CD4-positive, alpha-beta T cell treated with Interleukin-1 beta for 1 hour (primary cell): Measurements from ENCODE around the gene CIPC.

Source experiments
- DNase-seq, 2 donors: peaks; one replicate each; pipeline ENCODE4 v3.0.0-alpha.2; 2020 to 2022

CIPC gene

DNA sequence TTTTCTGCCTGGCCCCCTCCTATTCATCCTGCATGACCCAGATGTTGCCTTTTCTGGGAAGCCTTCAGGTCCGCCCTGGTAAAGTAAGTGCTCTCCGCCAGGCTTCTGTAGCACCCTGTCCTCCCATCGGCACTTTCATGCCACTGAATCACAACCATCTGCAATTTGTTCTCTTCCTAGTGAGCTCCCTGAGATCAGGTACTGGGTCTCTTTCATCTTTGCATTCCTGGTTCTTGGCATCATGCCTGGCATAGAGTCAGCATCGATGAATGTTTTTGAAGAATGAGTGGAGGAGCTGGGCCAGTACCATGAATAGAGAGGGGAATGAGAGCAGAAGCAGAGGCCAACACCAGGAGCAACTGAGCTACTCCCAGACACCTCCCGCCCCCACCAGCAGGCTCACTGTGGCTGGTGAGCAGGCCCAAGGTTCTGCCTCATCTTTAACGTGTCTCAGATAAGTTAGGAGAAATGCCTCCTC, 30.4 kb downstream of the CIPC start:
- no peak for DNase-seq

DNA sequence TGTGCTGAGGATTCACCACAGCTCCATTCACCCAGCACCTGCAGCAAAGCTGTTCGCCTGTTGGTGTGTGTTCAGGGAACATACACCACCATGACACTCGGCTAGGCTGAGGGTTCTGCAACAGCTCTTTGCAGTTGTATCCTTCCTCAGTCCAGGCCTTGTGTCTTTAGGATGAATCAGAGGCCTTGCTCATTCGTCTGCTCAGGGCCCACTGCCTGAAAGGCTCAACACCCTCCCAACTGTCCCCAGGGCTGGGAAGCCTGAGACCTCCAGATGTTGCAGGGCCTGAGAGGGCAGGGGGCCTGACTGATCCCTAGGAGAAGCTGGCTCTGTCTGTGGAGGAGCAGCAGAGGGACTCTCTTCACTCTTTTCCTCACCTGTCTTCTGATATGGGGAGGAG, 32.3 kb downstream of the CIPC start:
- no peak for DNase-seq

DNA sequence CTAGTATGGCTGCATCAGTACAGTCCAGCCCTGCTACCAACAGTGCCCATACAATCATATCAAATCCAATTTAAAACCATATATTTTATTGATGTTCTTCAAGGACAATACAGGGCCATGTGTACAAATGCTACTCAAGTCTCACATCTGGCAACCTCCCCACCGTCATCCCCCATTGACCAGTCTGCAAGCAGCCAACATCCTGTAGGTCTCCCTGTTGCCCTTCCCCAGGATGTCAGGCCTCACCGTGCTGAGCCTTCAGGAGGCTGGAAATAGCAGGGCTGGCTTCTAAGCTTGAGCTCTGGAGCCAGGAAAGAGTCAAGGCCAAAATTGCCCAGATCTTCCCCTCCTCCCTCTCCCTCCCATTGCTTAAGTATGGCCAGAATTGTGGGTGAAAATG, 33.1 kb downstream of the CIPC start:
- DNase-seq: no peak

DNA sequence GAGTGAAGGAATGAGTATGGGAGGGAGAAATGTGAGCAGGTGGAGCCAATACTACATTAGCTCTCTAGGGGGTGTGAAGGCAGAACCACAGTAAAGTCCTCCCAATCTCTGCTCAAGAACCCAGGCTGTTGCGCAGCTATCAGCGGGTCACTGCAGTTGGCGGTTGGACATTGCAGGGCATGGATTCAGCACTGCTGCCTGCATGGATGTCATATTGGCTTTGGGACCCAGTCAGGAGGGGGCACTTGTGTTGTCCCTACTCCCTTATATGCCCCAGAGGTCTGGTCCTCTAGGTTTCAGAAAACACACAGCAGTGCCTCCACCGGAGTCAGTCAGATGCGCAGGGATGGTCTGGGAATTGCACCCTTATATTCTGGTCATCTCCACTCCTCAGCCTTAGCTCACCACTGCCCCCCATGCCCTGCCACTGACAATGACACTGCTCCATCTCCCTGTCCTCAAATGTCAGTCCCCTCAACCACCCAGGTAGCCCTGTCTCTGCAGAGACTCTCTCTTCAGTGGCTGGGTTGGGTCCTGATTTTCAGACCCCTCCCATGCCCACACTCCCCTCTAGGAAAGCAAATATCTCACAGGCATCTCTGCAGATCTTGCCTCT, 33.9 kb downstream of the CIPC start:
- no peak for DNase-seq

DNA sequence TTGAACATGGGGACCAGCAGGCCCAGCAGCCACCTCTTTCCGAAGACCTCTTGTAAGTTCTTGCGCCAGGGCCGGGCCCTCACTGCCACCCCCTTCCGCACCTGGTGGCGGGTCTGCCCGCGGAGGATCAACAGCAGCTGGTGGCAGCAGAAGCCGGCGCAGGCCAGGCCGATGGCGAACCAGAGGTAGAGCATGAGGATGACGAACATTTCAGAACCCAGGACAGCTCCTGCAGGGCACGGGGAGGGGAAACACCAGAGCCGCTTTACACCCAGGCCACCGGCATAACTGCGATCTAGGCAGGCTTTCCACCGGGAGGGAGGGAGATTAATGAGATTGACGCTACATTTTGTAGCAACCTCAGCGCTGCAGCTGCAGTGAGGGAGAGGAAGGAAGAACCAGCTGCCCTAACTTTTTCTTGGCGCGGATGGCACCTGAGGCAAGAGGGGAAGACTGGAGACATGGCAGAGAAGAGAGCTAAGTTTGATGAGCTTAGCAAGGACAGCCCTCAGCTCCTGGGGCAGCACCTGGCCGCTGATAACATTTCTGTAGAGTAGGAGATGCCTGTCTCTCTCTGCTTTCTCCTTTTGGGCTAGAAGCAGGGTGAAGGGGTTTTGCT, 35.8 kb downstream of the CIPC start:
- peak; percentile 42 to 48 for DNase-seq

DNA sequence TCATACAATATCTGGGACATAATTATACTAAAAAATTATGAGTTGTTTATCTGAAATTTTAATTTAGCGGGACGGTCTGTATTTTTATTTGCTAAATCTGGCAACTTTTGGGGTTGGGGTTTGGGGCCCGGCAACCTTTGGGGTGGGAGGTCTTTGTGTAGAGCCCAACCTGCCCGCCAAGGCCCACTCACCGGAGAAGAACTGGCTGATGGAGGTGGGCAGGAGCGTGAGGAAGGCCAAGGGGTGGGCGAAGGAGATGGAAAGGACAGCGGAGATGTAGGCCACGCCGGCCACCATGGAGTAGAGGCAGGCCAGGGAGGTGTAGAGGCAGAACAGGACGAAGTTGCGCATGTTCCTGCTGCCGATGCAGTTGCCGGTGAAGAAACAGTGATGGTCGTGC, 41.0 kb downstream of the CIPC start:
- no peak for DNase-seq

DNA sequence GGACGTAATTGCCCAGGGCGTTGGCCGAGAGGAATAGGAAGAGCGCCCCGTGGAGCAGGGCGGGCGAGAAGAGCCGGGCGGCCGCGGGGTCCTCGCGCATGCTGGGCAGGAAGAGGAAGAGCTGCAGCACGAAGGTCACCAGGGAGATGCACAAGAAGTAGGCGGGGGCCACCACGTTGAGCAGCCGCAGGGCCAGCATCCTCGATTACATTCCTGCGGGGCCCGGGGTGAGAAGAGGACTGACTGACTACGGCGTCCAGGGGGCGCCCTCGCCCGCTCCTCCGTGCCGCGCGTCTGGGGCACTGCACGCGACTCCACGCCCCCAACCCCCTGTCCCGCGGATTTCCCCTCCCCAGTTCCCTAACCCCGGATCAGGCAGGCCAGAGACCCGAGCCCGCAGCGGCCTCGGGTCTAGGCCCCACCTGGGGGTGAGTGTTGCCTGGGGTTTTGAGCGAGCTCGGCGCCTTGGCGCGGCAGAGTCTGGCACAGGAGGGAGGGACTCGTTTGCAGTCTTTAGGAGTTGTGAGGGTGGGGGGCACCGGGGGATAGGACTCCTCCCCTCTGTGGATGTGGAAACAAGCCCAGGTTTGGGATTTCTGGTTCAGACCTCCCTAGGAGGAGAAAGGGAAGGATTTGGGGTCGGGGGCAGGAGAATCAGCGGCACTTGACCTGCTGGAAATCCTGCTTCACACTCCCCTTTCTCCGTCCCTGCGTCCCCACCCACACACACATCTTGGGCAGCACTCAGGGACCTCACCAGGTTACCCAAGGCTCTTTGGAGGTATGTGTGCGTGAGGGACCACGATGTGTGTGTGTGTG, 41.7 kb downstream of the CIPC start:
- DNase-seq: peak; percentile 15 to 24

DNA sequence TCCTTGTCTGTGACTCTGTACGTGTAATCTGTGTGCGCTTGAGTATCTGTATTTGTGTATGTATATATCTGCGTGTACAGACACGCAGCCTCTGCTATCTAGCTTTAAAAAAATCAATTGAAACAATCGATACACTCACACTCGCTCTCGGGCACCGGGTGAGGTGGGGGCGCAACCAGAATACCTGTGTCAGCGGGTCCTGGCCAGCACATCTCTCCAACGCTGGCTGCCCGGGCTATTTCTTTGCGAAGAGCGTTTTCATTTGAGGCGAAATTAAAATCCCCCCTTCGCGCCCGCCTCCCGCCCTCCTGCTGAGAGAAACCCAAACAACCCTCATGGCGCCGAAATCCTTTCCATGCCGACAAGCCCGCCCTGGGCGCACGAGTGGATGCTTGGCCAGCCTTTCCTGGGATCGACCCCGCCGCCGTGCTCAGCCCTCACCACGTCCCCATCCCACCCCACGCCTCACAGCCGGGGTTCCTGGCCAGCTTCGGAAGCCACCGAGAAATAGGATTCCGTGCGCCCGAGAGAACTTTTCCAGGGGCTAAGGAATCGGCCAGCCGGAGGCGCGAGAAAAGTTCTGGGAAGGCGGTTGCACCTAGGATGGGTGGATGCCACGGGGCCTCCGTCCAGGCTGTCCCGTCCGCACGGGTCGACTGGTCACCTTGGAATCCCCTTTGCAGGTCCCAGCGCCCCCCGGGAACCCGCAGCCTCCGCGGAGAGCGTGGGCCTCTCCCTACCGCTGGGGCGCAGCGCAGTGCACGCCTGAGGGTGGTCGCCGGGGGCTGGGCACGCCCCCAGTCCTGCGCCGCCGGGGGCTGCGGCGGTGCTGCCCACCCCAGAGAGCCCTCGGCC, 42.5 kb downstream of the CIPC start:
- DNase-seq: no peak

DNA sequence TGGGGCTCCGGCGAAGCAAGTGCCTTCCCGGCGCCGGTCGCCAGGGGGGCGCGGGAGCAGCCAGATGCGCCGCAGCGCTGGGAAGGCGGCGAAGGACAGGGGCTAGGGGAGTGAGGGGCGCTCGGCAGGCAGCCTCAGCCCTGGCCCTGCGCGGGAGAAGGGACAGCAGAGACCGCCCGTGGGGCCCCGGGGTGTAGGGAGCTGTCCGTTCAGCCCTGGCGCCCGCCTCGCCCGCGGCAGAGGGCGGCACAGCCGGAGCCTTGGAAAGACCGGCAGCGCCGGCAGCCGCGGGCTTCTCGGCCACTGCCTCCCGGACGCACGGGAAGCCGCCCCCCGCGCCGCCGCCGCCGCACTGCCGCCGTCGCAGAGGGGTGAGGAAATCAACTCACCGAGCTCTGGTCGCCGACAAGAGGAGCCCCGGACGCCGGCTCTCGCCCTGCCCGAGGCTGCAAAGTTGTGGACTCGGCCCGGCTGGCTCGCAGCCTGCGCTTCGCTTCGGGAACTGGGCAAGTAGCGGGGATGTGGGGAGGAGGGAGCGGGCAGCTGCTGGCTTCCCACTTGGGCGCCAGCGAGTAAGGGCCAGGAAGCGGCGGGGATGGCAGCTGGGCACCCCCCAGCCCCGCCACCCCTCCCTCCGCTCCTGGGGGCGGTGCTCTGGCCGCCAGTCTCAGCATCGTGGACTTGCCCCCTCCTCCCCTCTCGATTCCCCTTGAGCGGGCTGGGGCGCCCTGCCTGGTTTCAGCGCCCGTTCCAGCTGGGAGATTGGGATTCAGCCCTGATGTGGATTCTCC, 43.4 kb downstream of the CIPC start, which contains the start of gene ZDHHC22:
Gene ZDHHC22, minus strand, starts transcription at position 578 of the 791 bp plus-strand sequence. CDS start 2,053 bp downstream, outside the sequence.
- no peak for DNase-seq

DNA sequence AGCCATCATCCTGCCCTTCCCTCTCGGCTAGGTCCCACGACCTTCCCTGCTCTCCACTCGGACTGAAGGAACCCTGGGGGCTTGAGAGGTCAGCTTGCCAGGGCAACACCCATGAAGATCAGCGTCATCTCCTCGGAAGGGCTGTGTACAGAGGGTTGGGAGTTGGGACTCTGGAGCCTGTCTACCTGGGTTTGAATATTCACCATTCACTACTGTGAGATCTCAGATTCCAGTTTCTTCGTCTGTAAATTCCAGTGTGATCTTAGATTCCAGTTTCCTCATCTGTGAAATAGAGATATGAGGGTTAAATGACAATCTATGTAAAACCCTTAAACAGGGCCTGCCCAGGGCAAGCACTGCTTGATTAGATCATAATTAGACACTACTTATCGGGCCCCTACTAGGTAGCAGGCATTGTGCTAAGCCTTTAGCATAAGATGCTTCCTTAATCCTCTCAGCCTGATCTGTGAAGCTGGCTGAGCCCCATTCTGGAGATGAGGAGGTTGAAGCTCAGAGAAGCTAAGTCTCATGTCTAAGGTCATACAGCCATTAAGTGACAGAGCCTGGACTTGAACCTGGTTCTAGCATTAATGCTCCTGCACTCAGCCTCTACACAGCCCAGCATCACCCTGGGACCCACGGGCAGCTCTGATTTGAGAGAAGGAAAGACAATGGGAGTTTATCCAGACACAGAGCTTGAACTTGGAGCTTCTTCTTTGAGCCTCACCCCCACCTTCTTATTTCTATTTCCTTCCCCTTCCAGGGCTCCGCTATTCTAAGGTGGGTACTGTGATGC, 44.1 kb downstream of the CIPC start:
- no peak for DNase-seq

DNA sequence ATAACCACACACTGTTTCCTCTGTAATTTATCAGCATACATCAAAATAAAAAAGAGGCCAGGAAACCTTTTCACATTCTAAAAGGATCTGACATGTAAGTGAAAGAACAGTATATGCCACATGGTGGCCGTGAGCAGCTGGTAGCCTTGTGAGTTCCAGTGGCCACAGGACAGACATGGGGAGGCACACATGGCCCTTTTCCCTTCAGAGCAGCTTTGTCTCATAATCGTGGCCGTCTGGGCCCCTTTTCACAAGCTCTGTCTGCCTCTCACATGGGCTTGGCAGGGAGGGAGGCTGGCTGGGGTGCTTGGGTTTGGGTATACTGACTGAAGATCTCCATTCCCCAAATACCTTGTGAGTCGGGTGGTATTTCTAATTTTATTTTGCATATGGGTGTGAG, 45.0 kb downstream of the CIPC start:
- no peak for DNase-seq

DNA sequence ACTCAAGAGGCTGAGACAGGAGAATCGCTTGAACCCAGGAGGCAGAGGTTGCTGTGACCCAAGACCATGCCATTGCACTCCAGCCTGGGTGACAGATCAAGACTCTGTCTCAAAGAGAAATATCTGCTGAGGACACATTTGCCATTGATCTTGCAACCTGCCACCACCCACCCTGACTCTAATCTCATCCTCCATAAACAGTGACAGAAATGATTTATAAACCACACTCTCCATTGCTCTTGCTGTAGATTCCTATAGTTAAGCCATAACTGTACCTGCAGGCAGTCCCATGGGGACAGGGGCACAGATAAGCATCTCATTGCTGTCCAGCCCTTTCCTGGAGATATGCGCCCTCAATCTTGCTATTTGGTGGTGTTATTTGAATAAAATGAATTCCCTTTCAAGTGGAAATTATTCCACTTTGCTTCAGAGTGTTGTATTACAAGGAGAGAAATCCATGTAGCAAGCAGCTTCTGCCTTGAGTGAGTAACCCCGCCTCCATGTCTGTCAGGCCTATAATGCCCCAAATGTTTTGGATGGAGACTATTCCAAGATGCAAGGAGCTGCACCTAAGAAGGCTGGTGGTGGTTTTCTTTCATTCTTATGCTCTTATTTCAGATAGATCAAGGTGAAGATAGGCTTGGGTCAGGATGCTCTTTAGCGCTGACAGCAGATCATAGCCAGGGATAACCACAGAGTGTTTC, 46.5 kb downstream of the CIPC start:
- DNase-seq: no peak

DNA sequence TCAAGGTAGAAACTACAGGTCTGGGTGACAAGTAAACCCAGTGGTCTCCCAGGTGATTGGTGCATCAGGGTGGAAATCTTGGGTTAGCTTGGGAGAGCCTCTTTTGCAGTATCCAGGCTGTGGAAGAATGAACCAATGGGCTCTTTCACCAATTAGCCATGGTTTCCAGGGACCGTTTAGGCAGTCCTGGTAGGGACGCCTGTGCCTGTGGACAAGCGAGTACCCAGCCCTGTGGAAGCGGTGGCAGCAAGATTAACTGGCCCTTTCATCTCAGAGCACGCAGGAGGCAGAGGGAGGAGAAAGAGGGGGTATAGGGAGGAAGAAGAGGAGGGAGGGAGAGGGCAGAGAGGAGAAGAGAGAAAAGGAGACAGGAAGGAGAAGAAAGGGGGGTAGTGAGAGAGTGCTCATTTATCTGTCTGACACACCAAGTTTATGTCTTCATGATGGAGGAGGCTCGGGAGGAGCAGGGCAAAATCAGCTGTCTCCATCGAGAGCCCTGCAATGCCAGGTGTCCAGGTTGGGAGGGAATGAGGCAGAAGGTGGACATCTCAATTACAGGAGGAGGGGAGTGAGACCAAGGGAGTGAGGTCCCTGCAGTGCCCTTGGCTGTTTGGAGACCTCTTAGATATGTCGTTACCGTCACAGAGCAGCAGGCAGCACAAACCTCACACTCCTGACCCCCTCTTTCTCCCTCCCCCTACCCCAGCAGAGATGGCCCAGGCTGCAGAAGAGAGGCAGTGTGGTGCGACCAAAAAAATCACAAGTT, 48.1 kb downstream of the CIPC start:
- DNase-seq: no peak

DNA sequence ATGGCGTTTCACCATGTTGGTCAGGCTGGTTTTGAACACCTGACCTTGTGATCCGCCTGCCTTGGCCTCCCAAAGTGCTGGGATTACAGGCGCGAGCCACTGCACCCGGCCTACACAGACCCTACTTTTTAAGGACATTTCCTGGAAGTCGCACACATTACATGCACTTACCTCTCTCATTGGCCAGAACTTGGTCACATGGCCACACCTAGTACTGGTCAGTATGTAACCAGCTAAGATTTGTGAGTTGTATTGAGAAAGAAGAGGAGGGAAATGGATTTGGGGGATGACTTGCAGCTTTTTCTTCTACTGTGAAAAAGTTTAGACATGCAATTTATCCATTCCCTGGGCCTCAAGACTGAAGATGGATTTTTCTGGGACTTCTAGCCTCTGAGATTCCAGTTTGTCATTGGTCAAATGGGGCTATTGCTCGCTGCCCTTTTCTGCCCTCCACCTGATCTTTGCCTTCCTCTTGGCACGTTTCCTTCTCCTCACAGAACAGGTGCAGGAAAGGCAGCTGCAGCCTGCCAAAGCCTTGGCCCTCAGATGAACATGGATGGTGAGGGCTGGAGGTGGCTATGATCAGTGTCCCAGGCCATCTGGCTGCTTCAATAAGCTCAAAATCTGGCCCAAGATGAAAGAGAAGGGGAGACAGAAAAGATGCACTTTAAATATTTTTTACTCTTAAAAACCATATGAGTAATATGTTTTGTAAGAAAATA, 50.6 kb downstream of the CIPC start:
- DNase-seq: no peak

DNA sequence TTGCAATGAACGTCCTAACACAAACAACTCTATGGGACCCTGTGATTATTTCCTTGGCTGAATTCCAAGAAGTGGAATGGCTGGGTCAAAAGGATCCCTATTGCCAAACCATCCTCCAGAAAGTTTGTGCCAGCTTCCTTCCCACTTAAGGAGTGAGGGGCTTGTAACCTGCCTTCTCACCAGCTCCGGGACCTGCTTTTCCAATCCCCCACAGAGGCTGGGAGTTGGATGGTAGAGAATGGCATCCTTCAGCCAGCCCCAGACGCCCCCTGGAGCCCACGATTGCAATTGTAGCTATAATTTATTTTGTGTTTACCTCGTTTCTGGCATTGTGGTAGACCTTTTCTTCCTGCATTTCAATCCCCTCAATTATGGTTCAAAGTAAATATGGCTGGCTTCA, 53.2 kb downstream of the CIPC start:
- no peak for DNase-seq

DNA sequence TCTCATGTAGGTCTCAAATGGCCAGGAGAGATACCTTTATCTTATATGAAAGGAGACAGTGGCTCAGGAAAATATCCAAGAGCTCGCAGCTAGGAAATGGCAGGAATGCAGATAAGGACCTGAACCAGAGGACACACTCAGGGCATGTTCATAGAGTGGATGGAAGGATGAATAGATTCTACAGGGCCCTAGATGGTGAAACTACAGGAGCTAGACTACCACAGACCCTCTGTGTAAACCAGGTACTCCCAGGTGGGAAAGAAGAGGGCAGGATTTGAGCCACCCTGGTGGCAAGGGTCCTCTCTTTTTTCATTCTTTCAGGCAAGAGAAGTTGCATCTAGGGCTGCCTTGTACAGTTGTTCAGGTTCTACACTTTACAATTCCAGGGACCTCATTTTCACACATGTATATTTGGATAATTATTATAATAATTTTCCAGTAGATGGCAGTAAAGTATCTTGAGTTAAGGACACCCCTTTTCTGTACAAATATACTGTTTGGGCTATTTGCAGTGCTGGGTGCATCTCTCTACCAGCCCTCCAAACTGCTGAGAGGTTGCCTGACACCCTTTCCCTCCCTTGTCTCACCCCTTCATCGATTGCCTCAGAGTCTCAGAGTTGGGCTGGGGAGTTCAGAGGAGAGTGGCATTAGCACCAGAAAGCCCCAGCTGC, 54.0 kb downstream of the CIPC start:
- no peak for DNase-seq

DNA sequence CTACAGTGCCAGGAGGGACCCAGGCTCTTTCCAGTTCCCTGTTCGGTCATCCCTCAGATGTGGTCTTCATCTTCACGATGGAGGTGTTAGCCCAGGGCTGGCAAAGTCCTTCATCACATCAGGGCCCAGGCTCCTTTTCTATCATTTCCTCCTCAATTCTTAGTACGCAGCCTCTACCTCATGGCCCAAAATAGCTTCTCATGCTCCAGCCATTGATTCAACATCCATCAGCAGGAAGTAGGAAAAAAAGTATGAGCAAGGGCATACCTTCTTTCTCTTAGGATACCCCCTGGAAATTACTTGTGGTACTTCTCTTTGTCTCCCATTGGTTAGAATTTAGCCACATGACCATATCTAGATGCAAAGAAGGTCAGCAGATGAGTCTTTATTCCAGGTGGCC, 55.7 kb downstream of the CIPC start:
- no peak for DNase-seq

DNA sequence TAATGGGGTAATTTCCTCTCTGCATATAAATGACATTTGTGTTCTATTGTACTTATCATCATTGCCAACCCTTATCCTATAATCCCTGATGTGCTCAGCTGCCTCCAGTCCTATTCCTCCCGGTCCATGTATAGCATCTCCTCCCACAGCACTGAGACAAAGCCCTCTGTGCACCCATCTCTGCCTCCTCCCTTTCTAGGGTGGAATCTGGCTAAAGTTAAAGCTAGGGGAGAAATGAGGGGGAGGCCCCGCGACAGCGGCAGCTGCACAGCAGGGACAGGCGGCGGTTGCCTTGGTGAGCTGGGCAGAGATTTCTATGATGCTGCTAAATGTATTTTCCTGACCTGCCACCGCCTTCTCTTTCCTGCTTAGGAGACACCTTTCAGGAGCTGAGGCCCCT, 56.4 kb downstream of the CIPC start:
- DNase-seq: no peak

DNA sequence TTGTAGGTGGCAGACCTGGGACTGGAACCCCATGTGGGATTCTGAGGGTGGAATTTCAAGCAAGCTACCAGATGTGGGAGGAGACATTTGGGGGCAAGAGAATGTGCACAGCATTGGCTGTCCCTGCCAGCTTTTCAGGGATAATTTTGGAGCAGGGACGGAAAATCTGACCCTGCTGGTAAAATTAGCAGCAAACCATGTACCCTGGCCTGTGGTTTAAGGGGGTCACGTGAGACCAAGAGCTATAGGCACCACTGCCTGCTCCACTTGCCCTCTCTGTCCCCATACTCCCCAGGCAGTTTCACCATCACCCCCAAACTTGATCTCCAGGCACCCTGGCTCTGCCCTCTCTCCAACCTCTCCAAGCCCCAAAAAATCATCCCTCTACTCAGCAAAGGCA, 57.0 kb downstream of the CIPC start:
- DNase-seq: no peak
